Activated CD4-positive, alpha-beta T cell treated with anti-CD3 and anti-CD28 coated beads for 48 hours (primary cell): Measurements from ENCODE around the gene NRSN2.

Source experiments
- DNase-seq: peaks from one replicate; pipeline ENCODE4 v3.0.0-alpha.2; 2020

The NRSN2 gene, protein sequence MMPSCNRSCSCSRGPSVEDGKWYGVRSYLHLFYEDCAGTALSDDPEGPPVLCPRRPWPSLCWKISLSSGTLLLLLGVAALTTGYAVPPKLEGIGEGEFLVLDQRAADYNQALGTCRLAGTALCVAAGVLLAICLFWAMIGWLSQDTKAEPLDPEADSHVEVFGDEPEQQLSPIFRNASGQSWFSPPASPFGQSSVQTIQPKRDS

DNA sequence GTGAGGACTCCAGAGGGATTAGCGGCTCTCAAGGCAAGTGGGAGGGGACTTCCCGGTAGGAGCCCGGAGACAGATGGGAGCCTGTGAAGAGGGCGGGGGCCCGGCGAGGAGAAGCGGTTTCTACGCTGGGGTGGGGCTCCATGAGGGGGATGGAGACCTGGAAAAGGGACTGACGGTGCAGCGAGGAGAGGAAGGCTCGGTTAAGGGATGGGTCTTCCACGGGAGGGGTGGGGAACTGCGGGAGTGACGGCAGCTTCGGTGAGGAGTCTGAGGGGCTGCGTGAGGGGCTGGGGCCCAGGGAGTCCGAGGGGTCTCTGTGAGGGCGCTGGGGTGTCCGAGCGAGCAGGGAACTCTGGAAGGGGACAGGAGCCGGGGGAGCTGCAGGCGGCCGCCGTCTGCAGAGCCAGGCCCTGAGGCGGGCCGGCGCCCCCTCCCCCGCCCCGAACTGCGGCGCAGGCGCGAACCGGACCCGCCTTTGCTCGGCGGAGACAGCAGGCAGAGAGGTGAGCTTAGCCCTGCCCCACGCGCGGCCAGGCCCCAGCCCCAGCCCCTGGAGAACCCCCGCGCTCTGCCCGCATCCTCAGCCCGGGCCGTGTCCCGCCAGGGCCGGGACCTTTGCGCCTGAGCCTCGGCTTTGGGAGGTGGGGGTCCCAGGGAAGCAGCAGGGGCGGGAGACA lies at the start of gene NRSN2:
NRSN2 (plus strand) TSS at position 472 of the 677 bp plus-strand sequence. CDS start 2,533 bp downstream, outside the sequence.
- DNase-seq = peak; percentile 53

GRCh38 chr20:297925-298775 lies 48.8 kb upstream of the NRSN2 start:
- peak; percentile 62 for DNase-seq

- no peak for DNase-seq
Measured at GRCh38 chr20:298776-299391, 48.0 kb upstream of the NRSN2 start.

GRCh38 chr20:300345-300990 lies 46.4 kb upstream of the NRSN2 start:
- no peak for DNase-seq

DNA sequence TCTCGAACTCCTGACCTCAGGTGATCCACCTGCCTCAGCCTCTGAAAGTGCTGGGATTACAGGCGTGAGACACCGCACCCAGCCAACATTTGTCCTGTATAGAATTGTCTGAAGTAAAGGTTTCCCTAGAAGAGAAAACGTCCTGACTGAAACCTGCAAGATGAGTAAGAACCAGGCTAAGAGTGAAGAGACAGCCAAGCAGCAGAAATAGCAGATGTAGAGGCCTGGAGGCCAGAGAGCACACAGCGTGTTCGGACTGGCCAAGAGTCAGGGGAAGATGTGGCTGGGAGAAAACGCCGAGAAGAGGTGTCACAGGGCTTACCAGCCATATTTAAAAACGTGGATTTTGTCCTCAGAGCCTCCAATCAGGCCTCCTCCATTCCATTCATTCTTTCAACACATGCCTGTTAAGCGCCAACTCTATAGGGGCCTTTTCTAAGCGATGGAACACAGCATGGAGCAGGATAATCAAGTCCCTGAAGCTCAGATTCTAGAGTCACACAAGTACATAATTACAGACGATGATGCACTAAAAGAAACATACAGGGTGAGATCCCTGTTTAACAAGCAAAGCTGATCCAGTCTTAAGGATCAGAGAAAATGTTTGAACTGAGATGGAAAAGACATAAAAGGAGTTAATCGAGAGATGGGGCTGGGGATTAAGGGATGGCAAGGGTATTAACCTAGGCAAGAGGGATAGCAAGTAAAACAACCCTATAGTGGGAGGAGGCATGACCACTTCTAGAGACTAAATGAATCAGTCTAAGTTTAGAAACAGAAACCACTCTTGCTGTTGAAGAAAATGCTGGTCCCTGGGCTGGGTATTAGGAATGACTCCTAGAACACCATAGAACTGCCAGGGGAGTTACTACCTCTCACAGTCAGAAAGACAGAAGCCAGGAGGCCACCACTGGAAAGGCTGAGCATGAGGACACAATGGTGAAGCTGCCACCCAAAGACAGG lies 44.7 kb upstream of the NRSN2 start:
- peak; percentile 24 for DNase-seq

- no peak for DNase-seq
Measured at GRCh38 chr20:305745-306144, 41.2 kb upstream of the NRSN2 start.

- no peak for DNase-seq
Measured at GRCh38 chr20:308427-309038, 38.4 kb upstream of the NRSN2 start.

- DNase-seq = no peak
Measured at GRCh38 chr20:309306-309840, 37.5 kb upstream of the NRSN2 start.

DNA sequence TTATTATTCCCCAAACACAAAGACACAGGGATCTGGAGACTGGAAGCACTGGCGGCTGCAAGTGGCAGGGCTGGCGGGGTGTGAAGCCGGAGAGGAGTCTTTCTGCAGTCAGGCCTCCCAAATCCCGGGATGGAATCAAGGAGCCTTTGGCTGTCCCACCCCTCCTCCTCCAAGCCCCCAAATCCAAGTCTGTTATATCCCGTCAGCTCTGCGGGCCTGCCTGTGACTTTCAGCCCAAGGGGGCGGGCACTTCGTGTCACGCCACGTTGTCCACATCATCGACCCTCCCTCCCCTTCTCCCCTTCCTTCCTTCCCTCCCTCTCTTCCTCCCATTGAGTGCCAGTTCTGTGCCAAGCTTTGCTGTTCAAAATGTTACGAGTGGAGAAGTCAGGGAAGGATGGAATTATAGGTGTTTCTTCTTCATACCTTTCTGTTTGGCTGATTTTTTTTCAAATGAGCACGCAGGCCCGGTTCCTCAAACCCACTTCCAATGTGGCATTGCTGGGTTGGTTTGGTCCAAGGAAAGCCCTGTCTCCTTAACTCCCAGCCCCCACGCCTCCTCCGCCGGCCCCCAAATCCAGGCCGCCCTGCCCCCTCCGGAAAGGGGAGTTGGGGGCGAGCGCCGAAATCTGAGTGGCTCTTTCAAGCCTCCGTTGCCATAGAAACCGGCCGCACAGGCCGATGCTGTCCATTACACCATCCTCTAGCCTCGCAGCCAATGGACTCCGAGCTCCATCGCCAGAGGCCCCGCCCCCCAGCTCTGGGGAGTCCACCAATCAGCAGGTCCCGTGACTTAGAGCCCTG lies 36.9 kb upstream of the NRSN2 start:
- DNase-seq = peak; percentile 95

DNA sequence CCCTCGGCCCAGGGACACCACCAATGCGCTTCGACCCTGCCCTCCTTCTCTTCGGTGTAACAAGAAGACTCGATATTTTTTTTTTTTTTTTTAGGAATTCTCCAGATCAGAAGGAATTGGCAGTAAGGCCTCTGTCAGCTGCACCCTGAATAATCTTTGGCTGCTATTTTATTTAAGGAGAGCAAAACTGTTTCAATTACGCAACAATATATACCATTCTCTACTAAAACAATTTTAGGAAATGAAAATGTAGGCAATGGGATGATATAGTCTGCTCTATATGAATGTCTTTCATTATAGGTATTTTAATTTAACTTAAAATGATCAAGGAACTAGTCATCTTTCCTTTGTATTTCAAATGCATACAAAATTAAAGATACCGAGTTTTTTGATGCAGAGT lies 36.3 kb upstream of the NRSN2 start:
- DNase-seq = no peak

GRCh38 chr20:311609-312008 lies 35.3 kb upstream of the NRSN2 start:
- DNase-seq = no peak

GRCh38 chr20:312067-312466 lies 34.8 kb upstream of the NRSN2 start:
- no peak for DNase-seq

DNA sequence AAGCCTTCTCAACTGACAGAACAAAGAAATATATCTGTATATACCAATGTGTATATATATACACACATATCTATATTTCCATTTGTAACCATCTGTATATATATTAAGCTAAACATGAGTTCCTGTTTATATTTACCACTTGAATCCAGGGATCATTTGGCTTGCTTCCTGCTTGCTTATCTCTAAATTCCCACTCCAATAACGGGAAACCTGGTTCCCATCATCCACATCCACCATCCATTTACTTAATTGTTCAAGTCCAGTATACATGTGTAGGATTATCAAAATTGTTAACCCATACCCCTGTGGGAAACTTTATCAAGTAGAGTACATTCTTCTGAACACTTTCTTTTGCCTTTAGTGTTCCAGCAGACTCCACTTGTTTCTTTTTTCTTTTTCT lies 34.0 kb upstream of the NRSN2 start:
- no peak for DNase-seq

DNA sequence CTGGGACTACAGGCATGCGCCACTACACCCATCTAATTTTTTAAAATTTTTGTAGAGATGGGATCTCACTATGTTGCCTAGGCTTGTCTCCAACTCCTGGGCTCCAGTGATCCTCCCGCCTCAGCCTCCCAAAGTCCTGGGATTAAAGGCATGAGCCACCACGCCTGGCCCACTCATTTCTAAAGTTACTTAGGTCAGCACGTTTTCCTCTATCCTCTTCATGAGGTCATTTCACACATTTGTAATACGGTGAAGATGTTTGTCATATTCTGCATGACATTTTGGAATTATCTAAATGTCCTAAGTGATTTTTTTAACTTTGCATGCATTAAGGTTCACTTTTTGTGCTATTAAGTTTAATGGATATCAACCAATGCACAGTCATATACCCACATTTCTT lies 33.5 kb upstream of the NRSN2 start:
- DNase-seq = no peak

- no peak for DNase-seq
Measured at GRCh38 chr20:313948-314347, 33.0 kb upstream of the NRSN2 start.

DNA sequence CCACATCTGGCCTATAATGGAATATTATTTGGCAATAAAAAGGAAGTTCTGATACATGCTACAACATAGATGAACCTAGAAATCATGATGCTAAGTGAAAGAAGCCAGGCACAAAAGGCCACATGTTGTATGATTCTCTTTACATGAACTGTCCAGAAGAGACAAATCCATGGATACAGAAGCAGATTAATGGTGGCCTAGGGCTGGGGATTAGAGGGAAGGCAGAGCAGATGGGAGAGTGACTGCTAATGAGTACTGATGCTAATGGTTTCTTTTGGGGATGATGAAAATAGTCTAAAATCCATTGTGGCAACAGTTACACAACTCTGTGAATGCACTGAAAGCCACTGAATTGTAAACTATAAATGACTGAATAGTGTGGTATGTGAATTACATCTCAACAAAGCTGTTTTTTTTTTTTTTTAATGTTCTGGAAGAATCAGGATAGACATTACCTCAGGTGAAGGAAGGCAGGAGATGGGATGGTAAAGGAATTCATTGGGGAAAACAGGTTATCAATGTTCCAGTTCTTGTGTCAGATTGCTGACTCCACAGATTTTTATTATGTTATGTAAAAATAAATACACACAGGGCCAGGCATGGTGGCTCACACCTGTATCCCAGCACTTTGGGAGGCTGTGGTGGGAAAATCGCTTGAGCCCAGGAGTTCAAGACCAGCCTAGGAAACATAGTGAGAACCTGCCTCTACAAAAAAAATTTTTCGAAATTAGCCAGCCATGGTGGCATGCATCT lies 30.4 kb upstream of the NRSN2 start:
- no peak for DNase-seq

GRCh38 chr20:324177-325044 lies 22.5 kb upstream of the NRSN2 start:
- DNase-seq = peak; percentile 94
